ENCODE data around the gene SLC7A4.

The SLC7A4 gene

DNA sequence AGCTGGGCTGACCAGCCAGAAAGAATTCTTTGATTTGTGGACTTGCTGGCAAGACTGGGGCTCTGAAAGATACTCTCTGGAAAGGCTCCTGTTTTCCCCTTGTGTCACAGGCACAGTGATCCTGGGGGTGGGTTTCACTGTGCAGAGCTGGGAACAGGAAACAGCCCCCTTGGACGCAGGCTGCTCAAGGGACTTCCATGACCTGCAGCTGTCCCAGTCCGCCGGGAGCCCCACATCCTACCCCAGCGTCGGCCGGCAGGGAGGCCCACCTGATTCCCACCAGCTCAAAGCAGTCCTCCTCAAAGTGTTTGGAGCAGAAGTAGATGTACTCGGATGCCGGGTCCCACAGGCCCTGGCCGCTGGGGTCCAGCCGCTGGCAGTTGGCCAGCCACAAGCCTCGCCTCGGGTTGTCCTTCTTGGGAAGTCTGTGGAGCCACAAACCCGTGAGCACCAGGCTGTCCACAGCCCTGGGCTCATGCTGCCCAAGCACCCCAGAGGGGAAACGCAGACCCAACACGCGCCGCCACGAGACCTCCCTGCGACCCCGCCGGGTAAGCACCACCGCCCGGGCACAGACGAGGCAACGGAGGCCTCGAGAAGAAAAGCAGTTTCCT is 31.3 kb downstream of the SLC7A4 start:
- DNase-seq (ENCODE audit: low spot score): no peak
- in situ Hi-C loops (cut with MboI; ENCODE audit: low pct_unique_long_range_greater_than_20kb, low sequenced_read_pairs, unreplicated experiment): no loop called here
- TF ChIP-seq, protein P1, sequence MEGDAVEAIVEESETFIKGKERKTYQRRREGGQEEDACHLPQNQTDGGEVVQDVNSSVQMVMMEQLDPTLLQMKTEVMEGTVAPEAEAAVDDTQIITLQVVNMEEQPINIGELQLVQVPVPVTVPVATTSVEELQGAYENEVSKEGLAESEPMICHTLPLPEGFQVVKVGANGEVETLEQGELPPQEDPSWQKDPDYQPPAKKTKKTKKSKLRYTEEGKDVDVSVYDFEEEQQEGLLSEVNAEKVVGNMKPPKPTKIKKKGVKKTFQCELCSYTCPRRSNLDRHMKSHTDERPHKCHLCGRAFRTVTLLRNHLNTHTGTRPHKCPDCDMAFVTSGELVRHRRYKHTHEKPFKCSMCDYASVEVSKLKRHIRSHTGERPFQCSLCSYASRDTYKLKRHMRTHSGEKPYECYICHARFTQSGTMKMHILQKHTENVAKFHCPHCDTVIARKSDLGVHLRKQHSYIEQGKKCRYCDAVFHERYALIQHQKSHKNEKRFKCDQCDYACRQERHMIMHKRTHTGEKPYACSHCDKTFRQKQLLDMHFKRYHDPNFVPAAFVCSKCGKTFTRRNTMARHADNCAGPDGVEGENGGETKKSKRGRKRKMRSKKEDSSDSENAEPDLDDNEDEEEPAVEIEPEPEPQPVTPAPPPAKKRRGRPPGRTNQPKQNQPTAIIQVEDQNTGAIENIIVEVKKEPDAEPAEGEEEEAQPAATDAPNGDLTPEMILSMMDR (IDR thresholded peaks at IDR 0.05; ENCODE audit: extremely low read depth, insufficient read depth, missing control alignments): no peak

DNA sequence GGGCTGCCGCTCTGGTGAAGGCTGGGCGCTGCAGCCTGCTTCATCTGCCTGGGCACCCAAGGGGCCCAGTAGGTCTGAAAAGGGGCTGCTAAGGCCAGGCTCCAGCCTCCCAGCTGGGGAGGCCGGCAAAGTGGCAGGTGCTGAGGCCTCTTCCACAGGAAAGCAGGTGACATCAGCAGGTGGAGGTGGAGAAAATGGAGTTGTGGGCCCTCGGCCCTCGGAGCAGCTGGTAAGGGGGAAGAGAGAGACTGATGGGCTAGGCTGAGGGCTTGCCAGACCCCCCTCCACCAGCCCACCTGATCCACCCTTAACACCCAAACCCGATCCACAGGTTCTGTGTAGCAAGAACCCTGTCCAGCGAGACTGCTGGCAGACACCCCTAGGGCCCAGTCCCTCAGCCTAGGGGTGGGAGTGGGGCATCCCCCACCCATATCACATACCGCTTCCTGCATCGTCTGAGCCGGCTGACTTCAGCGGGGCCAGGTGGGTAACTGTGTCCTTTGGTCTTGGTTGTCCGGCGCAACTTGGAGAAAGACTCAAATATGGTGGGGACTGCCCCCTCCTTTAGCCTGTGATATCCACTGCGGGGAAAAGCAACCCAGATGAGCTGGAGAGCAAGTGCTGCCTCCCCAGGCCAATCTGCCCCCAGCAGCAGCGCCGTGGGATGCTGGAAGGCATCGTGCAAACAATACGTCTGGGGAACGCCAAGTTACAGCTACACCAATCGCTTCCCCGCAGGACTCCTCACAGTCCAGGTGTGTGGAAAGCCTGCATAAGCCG is 32.0 kb downstream of the SLC7A4 start:
- in situ Hi-C loops (cut with MboI; ENCODE audit: low pct_unique_long_range_greater_than_20kb, low sequenced_read_pairs, unreplicated experiment): no loop called here
- TF ChIP-seq, protein P1 (IDR thresholded peaks at IDR 0.05; ENCODE audit: extremely low read depth, insufficient read depth, missing control alignments): no peak
- DNase-seq (ENCODE audit: low spot score): no peak

DNA sequence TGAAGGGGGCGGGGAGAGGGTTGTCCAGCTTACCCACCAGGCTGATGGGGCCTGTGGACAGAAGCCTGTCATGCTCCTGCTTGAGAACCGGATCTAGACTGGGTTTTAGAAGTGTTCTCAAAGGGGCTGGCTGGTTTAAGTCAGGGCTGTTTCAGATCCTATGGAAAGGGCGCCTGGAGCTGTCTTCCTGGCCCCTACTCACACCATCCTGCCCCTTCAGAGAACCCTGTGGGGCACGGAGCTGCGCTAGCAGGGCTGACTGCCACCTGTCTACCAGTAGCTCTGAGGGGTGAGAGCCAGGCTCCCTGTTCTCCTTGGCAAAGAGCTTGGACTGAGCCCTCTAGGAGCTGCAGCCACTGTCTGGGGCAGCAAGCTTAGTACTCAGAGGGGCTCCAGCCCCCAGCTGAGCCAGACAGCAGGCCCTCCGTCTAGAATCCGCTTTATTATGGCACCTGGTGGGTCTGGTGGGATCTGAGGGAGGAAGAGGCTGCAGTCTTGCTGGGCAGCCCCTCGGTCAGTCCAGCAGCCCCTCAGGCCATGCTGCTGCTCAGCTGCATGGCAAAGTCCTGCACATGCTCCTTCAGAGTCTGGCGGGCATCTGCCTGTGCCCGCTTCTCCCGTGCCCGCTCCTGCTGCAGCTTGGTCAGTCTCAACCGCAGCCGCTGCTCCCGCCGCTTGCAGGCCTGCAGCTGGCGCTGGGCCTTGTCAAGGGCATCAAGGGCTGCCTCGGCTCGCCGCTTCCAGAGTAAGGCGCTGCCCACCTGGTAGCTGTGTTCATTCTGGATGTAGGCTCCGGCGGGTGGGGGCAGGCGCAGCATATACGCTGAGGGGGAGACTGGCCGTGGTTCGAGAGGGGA is 32.8 kb downstream of the SLC7A4 start:
- TF ChIP-seq, protein P1 (IDR thresholded peaks at IDR 0.05; ENCODE audit: extremely low read depth, insufficient read depth, missing control alignments): no peak
- DNase-seq (ENCODE audit: low spot score): no peak
- in situ Hi-C loops (cut with MboI; ENCODE audit: low pct_unique_long_range_greater_than_20kb, low sequenced_read_pairs, unreplicated experiment): no loop called here

DNA sequence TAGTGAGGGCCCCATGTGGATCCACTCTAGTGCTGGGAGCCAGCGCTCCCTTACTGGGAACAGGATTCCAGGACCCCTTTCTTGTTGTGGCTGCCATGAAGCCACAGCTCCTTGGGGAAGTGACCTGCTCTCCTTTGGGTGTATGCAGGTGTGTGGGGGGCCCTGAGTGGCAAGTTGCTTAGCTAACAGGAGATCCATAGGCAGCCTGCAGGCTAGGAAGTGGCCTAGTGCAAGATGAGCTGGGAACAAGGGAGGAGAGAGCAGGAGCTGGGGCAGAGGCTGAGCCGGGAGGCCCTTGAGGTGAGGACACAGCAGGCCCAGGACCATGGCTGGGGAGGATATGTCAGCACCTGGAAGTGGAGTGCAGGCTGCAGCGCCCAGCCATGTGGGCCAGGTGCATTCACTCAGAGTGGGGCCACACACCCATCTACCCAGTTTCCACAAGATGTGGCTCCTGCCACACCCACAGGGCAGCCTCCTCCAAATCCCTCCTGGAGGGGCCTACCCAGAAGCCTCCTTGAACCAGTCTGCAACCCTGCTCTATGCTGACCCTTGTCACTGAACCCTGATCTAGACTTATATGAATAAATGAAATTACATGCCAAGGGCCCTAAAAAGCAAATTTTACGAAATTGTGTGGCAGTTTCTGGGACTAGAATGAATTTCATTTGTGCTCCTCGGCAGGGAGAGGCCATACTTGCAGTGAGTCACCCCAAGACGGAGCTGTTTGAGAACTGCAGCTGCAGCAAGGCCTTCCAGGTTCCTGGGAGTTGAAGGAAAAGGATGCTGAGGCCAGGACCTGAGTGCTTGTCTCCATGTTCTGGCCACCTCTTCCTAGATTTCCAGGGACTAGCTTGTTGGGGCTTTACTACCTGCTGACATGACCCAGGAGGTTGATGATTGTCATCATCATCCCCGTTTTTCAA is 33.7 kb downstream of the SLC7A4 start:
- no peak for DNase-seq (ENCODE audit: low spot score)
- TF ChIP-seq, protein P1 (IDR thresholded peaks at IDR 0.05; ENCODE audit: extremely low read depth, insufficient read depth, missing control alignments): no peak
- in situ Hi-C loops (cut with MboI; ENCODE audit: low pct_unique_long_range_greater_than_20kb, low sequenced_read_pairs, unreplicated experiment): no loop called here

DNA sequence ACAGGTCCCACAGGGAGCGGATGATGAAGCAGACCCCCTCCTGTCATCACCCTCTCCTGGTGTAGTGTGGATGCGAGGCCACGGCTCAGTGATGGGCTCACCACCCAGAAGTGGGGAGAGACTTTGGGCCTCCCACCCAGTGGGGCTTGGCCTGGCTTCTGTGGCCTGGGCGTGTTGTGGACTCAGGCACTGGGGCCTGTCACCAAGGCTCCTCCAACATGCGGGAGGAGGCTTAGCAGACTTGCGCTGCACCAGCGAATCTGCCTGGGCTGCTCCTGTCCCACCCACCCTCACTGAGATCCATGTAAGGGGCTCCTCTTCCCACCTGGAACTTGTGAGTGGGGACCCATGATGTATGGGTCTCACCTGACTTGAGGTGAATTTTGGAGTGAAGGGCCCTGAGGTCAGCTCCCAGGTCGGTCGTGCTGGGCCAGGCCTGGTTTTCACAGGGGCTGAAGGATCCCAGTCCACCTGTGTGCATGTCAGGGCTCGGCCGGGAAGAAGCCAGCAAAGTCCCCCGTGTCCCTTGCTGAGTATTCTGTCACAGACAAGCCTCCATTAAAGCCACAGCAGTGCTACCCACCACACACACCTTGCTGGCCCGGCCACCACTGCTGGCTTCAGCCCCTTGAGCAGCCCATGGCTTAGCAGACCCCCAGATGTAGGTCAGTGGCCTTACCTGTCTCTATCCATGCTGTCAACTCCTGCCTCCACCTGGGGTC is 34.7 kb downstream of the SLC7A4 start:
- DNase-seq (ENCODE audit: low spot score): no peak
- in situ Hi-C loops (cut with MboI; ENCODE audit: low pct_unique_long_range_greater_than_20kb, low sequenced_read_pairs, unreplicated experiment): no loop called here
- TF ChIP-seq, protein P1 (IDR thresholded peaks at IDR 0.05; ENCODE audit: extremely low read depth, insufficient read depth, missing control alignments): no peak

All from GM13977 (cell line).